HepG2 (cell line): ENCODE data around the gene FOXD3. TPM values are rescaled to one million over a fixed set of nuclear protein-coding genes. Genes with fewer than 3 reads are reported as not detected.
A peak's percentile ranks its signal among the peaks of the same experiment; 100 is the strongest.

Source experiments
- AGO1 ChIP-seq: fragments of 200-400 bp; formaldehyde crosslinking; IDR thresholded peaks from 2 replicates; pipeline ENCODE4 v1.6.1; 2017; ENCODE audit warnings: mild to moderate bottlenecking, low read depth, low read length, moderate library complexity; ENCODE audit not compliant: poor library complexity, severe bottlenecking
- ATRX ChIP-seq: sonication (generic); formaldehyde crosslinking; IDR thresholded peaks from 2 replicates; pipeline ENCODE4 v1.4.0; 2020; ENCODE audit warnings: missing genetic modification reagents, borderline replicate concordance
- CHD4 ChIP-seq: fragments of 200-600 bp; sonication (generic); IDR thresholded peaks from 2 replicates; pipeline ENCODE4 v1.7.0; 2017; ENCODE audit warnings: mild to moderate bottlenecking, low read length, borderline replicate concordance
- EEA1 ChIP-seq: sonication (generic); formaldehyde crosslinking; IDR thresholded peaks from 2 replicates; pipeline ENCODE4 v1.5.1; 2020; ENCODE audit warnings: mild to moderate bottlenecking, missing genetic modification reagents, borderline replicate concordance
- FOXO1 ChIP-seq: sonication (generic); formaldehyde crosslinking; IDR thresholded peaks from 2 replicates; pipeline ENCODE4 v1.4.0; 2020; ENCODE audit warnings: missing genetic modification reagents
- GABPB1 ChIP-seq: IDR thresholded peaks from 2 replicates; pipeline ENCODE4 v1.6.1; 2016; ENCODE audit warnings: mild to moderate bottlenecking, missing genetic modification reagents, moderate library complexity, missing compliant biosample characterization
- THYN1 ChIP-seq: sonication (generic); formaldehyde crosslinking; IDR thresholded peaks from 2 replicates; pipeline ENCODE4 v1.8.1; 2023; ENCODE audit warnings: low read depth, mild to moderate bottlenecking, moderate library complexity, missing genetic modification reagents, borderline replicate concordance
- ZFAT ChIP-seq: sonication (generic); formaldehyde crosslinking; conservative IDR thresholded peaks from 2 replicates; pipeline ENCODE4 v1.8.1; 2023; ENCODE audit warnings: missing genetic modification reagents, inconsistent platforms
- ZFX ChIP-seq: sonication (generic); formaldehyde crosslinking; IDR thresholded peaks from 2 replicates; pipeline ENCODE4 v1.4.0; 2020; ENCODE audit warnings: mild to moderate bottlenecking, low read depth, missing genetic modification reagents, moderate library complexity
- ZNF274 ChIP-seq: sonication (generic); formaldehyde crosslinking; IDR thresholded peaks from 2 replicates; pipeline ENCODE4 v1.5.1; 2020; ENCODE audit warnings: mild to moderate bottlenecking, missing genetic modification reagents
- ZNF75D ChIP-seq: sonication (generic); formaldehyde crosslinking; IDR thresholded peaks from 2 replicates; pipeline ENCODE4 v1.8.1; 2023; ENCODE audit warnings: missing genetic modification reagents, mild to moderate bottlenecking, borderline replicate concordance
- ZNF792 ChIP-seq: IDR thresholded peaks from 2 replicates; pipeline ENCODE4 v1.6.1; 2016
- polyA plus RNA-seq, 8 experiments: library from polyadenylated mRNA; depleted of rRNA in 3 of 8; stranded (reverse) in 7 of 8; unstranded in 1 of 8; fragments of >200 nt; fragmentation: Illumina TruSeq in 4 of 8; extraction: Trizol in 4 of 8; gene quantifications; 2 replicates each; pipeline versions ENCODE4 v1.2.1 to v1.2.3, GENCODE V29; 2011 to 2016; ENCODE audit warnings: low read depth in 4 of 8, missing spikeins in 1 of 8, mixed read lengths in 1 of 8; ENCODE audit not compliant: insufficient read depth in 1 of 8
- total RNA-seq, 5 experiments: library from RNA; depleted of rRNA; stranded (reverse); fragments of >200 nt; fragmentation: Illumina TruSeq; extraction: Trizol; gene quantifications; 2 replicates each; pipeline ENCODE4 v1.2.3, GENCODE V29; 2016; ENCODE audit warnings: low read depth in 1 of 5
- TF ChIP-seq, protein P1 (sequence below): sonication (generic); formaldehyde crosslinking; IDR thresholded peaks from 2 replicates; pipeline ENCODE4 v1.8.1; 2022; ENCODE audit warnings: mild to moderate bottlenecking, missing genetic modification reagents
- TF ChIP-seq, protein P2 (sequence below): sonication (generic); formaldehyde crosslinking; IDR thresholded peaks from 2 replicates; pipeline ENCODE4 v1.8.0; 2022; ENCODE audit warnings: mild to moderate bottlenecking, missing genetic modification reagents, moderate library complexity
- TF ChIP-seq, protein P3 (sequence below), 2 experiments: sonication (generic) in 1 of 2; formaldehyde crosslinking in 1 of 2; IDR thresholded peaks; 2 replicates each; pipeline versions ENCODE4 v1.4.0 to v1.6.1; 2016 to 2020; ENCODE audit warnings: borderline replicate concordance in 1 of 2, low read depth in 1 of 2, mild to moderate bottlenecking in 1 of 2, missing genetic modification reagents in 1 of 2
- TF ChIP-seq, protein P4 (sequence below): sonication (generic); formaldehyde crosslinking; IDR thresholded peaks from 2 replicates; pipeline ENCODE4 v1.4.0; 2020; ENCODE audit warnings: missing genetic modification reagents, borderline replicate concordance

FOXD3 gene
- total and polyA plus RNA-seq, 2 of the 13 experiments (the other 11 are each of a cell fraction or from before 2014, with no cell fraction given) = not detected

DNA sequence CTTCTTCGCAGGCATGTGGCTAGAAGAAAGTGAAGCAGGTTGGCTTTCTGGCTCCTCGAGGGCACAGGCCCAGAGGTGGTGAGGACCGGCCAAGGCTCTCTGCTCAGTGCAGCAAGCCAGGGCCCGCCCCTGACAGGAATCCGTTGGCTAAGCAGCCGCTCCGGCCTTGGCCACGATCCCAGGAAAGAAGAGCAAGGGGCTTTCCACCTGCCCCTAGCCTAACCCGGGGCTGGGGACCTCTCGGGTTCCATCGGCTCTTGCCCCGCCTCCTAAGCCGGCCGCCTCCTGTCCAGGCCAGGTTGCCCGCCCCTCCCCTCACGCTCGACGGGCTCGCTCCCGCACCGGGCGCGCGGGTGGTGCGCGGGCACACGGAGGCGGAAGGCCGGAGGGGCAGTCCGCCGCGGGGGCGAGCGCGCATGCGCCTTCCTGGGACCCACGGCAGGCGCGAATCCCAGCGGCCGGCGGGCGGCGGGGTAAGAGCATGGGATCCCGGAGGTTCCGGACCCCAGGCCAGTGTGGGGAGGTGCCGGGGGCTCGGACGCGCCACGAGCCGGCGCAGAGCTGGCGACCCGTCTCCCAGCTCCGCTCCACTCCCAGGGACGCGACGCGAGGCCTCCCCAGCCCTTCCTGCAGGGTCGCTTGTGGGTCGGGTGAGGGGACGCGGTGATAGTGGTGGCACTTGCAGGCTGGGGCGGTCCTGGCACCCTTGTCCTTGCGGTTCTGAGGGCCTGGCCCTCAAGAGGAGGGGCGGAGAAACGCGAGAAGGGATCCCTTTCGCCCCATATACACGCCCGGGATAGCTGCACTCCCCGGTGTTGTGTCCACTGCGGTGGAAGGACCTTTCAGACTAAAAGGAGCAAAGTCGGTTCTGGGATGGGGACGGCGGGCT is 45.1 kb downstream of the FOXD3 start, which contains the start of gene ALG6 (continued):
- TF ChIP-seq ATRX (CRISPR knock-in tag) = no peak
- no peak for TF ChIP-seq ZNF274 (CRISPR knock-in tag)
- TF ChIP-seq, protein P1, sequence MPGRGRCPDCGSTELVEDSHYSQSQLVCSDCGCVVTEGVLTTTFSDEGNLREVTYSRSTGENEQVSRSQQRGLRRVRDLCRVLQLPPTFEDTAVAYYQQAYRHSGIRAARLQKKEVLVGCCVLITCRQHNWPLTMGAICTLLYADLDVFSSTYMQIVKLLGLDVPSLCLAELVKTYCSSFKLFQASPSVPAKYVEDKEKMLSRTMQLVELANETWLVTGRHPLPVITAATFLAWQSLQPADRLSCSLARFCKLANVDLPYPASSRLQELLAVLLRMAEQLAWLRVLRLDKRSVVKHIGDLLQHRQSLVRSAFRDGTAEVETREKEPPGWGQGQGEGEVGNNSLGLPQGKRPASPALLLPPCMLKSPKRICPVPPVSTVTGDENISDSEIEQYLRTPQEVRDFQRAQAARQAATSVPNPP (CRISPR knock-in tag) = peak; percentile 58; the same call in 1 of the 2 replicates
- TF ChIP-seq GABPB1 (CRISPR knock-in tag) = peak; percentile 78; the same call in 1 of the 2 replicates
- peak; percentile 88 for TF ChIP-seq ZFX (CRISPR knock-in tag)
- no peak for TF ChIP-seq AGO1
- TF ChIP-seq, protein P2, sequence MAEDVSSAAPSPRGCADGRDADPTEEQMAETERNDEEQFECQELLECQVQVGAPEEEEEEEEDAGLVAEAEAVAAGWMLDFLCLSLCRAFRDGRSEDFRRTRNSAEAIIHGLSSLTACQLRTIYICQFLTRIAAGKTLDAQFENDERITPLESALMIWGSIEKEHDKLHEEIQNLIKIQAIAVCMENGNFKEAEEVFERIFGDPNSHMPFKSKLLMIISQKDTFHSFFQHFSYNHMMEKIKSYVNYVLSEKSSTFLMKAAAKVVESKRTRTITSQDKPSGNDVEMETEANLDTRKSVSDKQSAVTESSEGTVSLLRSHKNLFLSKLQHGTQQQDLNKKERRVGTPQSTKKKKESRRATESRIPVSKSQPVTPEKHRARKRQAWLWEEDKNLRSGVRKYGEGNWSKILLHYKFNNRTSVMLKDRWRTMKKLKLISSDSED (CRISPR knock-in tag) = no peak
- TF ChIP-seq, protein P3, sequence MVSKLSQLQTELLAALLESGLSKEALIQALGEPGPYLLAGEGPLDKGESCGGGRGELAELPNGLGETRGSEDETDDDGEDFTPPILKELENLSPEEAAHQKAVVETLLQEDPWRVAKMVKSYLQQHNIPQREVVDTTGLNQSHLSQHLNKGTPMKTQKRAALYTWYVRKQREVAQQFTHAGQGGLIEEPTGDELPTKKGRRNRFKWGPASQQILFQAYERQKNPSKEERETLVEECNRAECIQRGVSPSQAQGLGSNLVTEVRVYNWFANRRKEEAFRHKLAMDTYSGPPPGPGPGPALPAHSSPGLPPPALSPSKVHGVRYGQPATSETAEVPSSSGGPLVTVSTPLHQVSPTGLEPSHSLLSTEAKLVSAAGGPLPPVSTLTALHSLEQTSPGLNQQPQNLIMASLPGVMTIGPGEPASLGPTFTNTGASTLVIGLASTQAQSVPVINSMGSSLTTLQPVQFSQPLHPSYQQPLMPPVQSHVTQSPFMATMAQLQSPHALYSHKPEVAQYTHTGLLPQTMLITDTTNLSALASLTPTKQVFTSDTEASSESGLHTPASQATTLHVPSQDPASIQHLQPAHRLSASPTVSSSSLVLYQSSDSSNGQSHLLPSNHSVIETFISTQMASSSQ (IDR thresholded peaks at IDR 0.05; ENCODE audit: low read depth) = no peak
- TF ChIP-seq, protein P3 (CRISPR knock-in tag; IDR thresholded peaks at IDR 0.05; ENCODE audit: borderline replicate concordance) = no peak; the same call in 1 of the 2 replicates
- no peak; the same call in 1 of the 2 replicates for TF ChIP-seq FOXO1
- TF ChIP-seq THYN1 (CRISPR knock-in tag) = no peak
- no peak; the same call in 1 of the 2 replicates for TF ChIP-seq EEA1 (CRISPR knock-in tag)
- no peak for TF ChIP-seq CHD4
- TF ChIP-seq ZFAT (CRISPR knock-in tag) = no peak
- TF ChIP-seq ZNF792 (CRISPR knock-in tag) = no peak
- TF ChIP-seq ZNF75D (CRISPR knock-in tag) = no peak
- TF ChIP-seq, protein P4, sequence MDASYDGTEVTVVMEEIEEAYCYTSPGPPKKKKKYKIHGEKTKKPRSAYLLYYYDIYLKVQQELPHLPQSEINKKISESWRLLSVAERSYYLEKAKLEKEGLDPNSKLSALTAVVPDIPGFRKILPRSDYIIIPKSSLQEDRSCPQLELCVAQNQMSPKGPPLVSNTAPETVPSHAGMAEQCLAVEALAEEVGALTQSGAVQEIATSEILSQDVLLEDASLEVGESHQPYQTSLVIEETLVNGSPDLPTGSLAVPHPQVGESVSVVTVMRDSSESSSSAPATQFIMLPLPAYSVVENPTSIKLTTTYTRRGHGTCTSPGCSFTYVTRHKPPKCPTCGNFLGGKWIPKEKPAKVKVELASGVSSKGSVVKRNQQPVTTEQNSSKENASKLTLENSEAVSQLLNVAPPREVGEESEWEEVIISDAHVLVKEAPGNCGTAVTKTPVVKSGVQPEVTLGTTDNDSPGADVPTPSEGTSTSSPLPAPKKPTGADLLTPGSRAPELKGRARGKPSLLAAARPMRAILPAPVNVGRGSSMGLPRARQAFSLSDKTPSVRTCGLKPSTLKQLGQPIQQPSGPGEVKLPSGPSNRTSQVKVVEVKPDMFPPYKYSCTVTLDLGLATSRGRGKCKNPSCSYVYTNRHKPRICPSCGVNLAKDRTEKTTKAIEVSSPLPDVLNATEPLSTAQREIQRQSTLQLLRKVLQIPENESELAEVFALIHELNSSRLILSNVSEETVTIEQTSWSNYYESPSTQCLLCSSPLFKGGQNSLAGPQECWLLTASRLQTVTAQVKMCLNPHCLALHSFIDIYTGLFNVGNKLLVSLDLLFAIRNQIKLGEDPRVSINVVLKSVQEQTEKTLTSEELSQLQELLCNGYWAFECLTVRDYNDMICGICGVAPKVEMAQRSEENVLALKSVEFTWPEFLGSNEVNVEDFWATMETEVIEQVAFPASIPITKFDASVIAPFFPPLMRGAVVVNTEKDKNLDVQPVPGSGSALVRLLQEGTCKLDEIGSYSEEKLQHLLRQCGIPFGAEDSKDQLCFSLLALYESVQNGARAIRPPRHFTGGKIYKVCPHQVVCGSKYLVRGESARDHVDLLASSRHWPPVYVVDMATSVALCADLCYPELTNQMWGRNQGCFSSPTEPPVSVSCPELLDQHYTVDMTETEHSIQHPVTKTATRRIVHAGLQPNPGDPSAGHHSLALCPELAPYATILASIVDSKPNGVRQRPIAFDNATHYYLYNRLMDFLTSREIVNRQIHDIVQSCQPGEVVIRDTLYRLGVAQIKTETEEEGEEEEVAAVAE (CRISPR knock-in tag) = no peak
